Upper lobe of right lung (tissue), 1 donor: ENCODE measurements around the gene RIN1. TPM values are rescaled to one million over a fixed set of nuclear protein-coding genes. Genes with fewer than 3 reads are reported as not detected.

Experiments used
- ATAC-seq: fragments of 200-7000 bp; cut with Tn5 transposase; one replicate; pipeline ENCODE4 v1.9.1; 2020; ENCODE audit warnings: mild to moderate bottlenecking, moderate library complexity
- DNase-seq: peaks from one replicate; pipeline ENCODE4 v3.0.0-alpha.2; 2020
- H3K27ac ChIP-seq: fragments of 200-600 bp; one replicate; pipeline ENCODE4 v1.8.0; 2022
- H3K27me3 ChIP-seq: fragments of 200-600 bp; one replicate; pipeline ENCODE4 v1.8.0; 2022; ENCODE audit warnings: mild to moderate bottlenecking
- H3K36me3 ChIP-seq: fragments of 200-600 bp; one replicate; pipeline ENCODE4 v1.8.0; 2022
- H3K4me1 ChIP-seq: fragments of 200-600 bp; one replicate; pipeline ENCODE4 v1.8.0; 2022
- H3K4me3 ChIP-seq: fragments of 200-600 bp; one replicate; pipeline ENCODE4 v1.8.0; 2022; ENCODE audit warnings: mild to moderate bottlenecking
- H3K9me3 ChIP-seq: fragments of 200-600 bp; one replicate; pipeline ENCODE4 v1.8.0; 2022
- intact Hi-C: fragments of 100-400 bp; cut with DNase I; formaldehyde crosslinking; loops from one replicate; pipeline ENCODE4 v1.11.0; 2022
- total RNA-seq: library from RNA; stranded (reverse); fragmentation: NEBNext Ultra II Directional; extraction: Animal tissue kit (Norgen Biotek cat#: 25700); gene quantifications from one replicate; pipeline ENCODE4 v1.2.1, GENCODE V29; 2021
- TF ChIP-seq, protein P1 (sequence below): fragments of 200-600 bp; IDR thresholded peaks from one replicate; pipeline ENCODE4 v1.8.0; 2022; ENCODE audit warnings: antibody characterized with exemption
- donor health status: DM: no; HTN: yes; CAD: no; lungs with severe emphysema.

The RIN1 gene
- total RNA-seq, 1 donor from 2014 or later: 7.4 TPM

DNA sequence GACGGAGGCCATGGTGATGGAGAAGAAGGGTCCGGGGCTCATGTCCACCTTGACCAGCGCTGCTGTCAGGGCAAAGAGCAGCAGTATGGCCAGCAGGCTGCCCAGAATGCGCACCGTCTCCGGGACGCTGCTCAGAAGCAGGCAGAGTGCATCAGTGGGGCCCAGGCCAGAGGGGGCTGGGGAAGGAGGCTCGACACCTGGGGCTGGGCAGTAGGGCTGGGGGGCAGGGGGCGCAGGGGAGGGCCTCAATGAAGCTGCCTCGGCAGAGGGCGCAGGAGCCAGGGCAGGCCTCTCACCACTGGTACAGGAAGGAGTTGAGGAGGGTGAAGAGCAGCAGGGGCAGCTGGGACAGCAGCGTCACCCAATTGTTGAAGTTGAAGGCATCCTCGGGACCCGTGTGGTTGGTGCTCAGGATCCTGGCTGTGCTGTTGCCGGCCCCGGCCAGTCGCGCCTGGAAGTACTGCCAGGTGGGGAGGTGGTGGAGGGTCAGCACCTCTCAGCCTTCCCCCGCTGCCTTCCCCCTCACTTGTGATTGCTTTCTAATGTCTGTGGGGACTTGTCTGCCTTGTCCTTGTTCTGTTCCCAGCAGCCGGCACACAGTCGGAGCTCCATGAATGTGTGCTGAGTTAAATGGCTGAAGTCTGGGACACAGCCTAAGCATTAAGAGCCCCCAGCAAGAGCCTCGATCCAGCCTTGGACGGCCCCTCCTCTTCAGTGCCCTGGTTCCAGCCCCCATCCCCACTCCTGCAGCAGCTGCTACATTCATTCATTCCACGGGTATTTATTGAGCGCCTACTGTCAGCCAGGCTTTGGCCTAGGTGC is 33.0 kb upstream of the RIN1 start:
- Histone ChIP-seq H3K4me1 (peaks cover 9% of the 10 kb centered on the region), H3K27me3 (peaks cover 5% of the 10 kb centered on the region), H3K4me3 (no peak overlapping the region), H3K27ac (no peak overlapping the region), H3K36me3 (no peaks in the 10 kb centered on the region), H3K9me3 (no peaks in the 10 kb centered on the region)
- ATAC-seq (no peak), DNase-seq (no peak)
- intact Hi-C loops: no loop called here
- TF ChIP-seq, protein P1, sequence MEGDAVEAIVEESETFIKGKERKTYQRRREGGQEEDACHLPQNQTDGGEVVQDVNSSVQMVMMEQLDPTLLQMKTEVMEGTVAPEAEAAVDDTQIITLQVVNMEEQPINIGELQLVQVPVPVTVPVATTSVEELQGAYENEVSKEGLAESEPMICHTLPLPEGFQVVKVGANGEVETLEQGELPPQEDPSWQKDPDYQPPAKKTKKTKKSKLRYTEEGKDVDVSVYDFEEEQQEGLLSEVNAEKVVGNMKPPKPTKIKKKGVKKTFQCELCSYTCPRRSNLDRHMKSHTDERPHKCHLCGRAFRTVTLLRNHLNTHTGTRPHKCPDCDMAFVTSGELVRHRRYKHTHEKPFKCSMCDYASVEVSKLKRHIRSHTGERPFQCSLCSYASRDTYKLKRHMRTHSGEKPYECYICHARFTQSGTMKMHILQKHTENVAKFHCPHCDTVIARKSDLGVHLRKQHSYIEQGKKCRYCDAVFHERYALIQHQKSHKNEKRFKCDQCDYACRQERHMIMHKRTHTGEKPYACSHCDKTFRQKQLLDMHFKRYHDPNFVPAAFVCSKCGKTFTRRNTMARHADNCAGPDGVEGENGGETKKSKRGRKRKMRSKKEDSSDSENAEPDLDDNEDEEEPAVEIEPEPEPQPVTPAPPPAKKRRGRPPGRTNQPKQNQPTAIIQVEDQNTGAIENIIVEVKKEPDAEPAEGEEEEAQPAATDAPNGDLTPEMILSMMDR: no peak

DNA sequence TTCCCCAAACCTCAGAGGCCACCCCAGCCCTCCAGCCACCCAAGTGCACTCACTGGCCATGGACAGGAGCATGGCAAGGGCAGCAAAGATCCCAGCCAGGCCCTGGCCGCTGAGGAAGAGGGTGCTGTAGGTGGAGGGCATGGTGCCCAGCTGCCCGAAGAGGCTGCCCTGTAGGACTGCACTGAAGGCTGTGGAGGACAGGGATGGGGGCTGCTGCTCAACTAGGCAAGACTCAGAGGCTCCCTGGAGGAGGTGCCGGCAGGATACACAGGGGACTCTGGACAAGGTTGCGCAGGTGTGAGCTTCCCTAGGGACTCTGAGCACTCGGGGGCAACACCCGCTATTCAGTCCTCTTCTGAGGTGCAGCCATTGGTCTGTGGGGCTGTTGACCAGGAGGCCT is 32.2 kb upstream of the RIN1 start:
- Histone ChIP-seq H3K9me3 (no peaks in the 10 kb centered on the region), H3K36me3 (no peaks in the 10 kb centered on the region), H3K27ac (no peak overlapping the region), H3K4me3 (no peak overlapping the region), H3K27me3 (peaks cover under 1% of the 10 kb centered on the region), H3K4me1 (peaks cover 15% of the 10 kb centered on the region)
- DNase-seq (peak; percentile 62), ATAC-seq (no peak)
- intact Hi-C loops: no loop called here
- TF ChIP-seq, protein P1: no peak

DNA sequence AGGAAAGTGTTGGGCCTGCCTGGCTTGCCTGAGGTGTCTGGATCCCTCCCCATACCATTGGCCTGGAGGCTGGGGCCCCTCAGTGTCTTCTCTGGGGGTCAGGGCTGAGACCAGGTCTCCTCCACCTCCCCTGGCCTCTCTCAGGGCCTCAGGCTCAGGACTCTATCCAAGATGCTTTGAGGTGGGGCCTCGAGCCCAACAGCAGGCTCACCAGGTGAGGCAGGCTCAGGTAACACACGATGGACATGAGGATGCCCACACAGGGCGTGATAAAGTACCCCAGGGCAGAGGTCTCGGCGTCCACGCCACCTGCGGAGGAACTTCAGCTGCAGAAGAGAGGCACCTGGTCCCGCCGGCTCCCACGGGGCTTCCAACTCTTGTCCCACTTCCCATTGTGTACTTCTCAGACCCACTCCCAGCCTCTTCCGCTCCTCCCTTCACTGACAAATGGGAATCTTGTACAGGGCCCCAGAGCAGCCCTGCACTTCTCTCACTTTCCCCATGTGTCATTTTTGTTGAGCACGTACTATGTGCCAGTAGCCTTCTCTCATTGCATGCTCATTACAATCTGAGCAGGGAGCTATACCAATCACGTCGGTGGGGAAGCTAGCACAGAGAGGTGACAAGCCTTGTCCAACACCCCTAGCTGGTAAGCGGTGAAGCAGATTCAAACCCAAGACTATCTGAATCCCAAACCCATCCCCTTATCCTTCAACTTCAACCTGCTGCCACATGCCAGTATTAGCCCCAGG is 31.5 kb upstream of the RIN1 start:
- TF ChIP-seq, protein P1: no peak
- ATAC-seq (no peak), DNase-seq (peak; percentile 56)
- Histone ChIP-seq H3K4me1 (peaks cover 22% of the 10 kb centered on the region), H3K4me3 (no peak overlapping the region), H3K27me3 (no peaks in the 10 kb centered on the region), H3K27ac (no peak overlapping the region), H3K36me3 (no peaks in the 10 kb centered on the region), H3K9me3 (no peaks in the 10 kb centered on the region)
- intact Hi-C loops: no loop called here

DNA sequence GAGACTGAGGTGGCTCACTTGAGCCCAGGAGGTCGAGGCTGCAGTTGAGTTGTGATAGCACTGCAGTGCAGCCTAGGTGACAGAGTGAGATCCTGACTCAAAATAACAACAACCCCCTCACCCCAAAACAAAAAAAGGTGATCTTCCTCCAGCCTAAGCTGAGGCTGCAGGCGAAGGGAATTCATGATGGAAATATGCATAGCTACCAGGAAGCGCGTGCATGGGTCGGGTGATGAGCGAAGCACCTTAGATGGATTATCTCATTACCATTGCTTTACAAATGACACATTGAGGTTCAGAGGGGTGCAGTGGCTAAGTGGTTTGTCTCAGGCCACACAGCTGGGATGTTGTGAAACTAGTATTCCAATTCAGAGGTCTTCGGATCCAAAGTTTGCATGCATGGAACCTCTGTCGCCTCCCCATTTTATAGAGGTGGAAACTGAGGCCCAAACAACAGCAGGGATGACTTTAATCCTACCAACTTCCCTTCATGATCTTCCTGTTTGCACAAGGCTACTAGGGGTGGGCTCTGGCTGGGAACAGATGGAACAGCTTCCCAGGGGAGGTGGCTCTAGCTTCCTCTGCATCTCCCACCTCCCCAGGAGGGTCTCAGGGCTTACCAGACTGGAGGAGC is 30.7 kb upstream of the RIN1 start:
- ATAC-seq (no peak), DNase-seq (no peak)
- Histone ChIP-seq H3K27ac (no peak overlapping the region), H3K27me3 (no peaks in the 10 kb centered on the region), H3K4me1 (peaks cover 22% of the 10 kb centered on the region), H3K9me3 (no peaks in the 10 kb centered on the region), H3K4me3 (no peak overlapping the region), H3K36me3 (no peaks in the 10 kb centered on the region)
- TF ChIP-seq, protein P1: no peak
- intact Hi-C loops: no loop called here

DNA sequence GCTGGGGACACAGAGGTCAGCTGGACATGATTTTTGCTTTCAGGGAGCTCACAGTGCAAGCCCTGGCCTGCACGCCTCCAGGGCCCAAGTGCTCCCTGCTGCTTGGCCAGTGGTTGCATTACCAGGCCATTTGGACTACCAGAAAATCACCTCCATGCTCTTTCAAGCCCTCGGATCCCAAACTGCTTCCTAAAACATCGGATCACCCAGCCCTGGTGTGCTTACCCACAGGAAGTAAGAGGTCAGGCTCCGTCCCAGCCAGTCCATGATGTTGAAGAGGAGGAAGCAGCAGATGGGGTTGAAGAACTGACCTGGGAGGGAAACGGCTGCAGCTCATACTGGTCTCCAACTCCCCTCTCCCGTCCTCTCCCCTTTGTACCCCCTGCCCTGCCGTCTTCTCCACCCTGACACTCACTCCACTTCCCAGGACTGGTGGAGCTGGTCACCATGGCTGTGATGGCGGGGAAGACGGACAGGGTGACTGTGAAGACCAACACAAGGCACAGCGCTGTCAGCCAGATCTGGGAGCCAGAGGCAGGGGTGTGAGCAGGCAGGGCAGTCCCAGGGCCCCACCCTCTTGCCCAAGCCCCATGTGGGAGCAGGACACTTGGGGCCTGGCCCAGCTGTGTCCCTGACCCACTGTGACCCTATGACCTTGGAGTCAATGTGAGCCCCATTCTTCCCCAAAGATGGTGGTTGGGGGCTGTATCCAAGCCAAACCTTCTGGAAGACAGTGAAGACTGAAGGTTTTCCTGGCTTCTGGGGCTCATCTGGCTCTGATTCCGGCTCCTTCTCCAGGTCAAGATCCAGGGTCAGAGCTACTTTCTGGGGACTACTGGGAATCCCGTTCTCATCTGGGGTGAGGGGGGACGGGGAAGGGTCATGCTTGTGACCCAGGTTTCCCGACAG is 29.7 kb upstream of the RIN1 start:
- Histone ChIP-seq H3K4me1 (peaks cover 16% of the 10 kb centered on the region), H3K4me3 (no peak overlapping the region), H3K36me3 (no peaks in the 10 kb centered on the region), H3K9me3 (no peaks in the 10 kb centered on the region), H3K27me3 (no peaks in the 10 kb centered on the region), H3K27ac (no peak overlapping the region)
- DNase-seq (peak; percentile 57), ATAC-seq (no peak)
- intact Hi-C loops: no loop called here
- TF ChIP-seq, protein P1: no peak
